ENCODE results near the gene HDAC4.

- TF ChIP-seq POLR2A (IDR thresholded peaks at IDR 0.05): no peak
- TF ChIP-seq CTCF (IDR thresholded peaks at IDR 0.05): no peak
Measured at GRCh38 chr2:239014458-239015217, 386.2 kb downstream of the HDAC4 start.
